AG09319 (cell line): Measurements from ENCODE around the gene FAM200C.

Experiments used
- DNase-seq: peaks from one replicate; pipeline ENCODE4 v3.0.0-alpha.2; 2010; ENCODE audit warnings: low read depth; ENCODE audit errors: extremely low read depth
- TF ChIP-seq, protein P1 (sequence below): IDR thresholded peaks from 2 replicates; pipeline ENCODE4 v1.5.1; 2011; ENCODE audit warnings: low read depth, mild to moderate bottlenecking, inconsistent platforms, low read length, moderate library complexity

Gene FAM200C

DNA sequence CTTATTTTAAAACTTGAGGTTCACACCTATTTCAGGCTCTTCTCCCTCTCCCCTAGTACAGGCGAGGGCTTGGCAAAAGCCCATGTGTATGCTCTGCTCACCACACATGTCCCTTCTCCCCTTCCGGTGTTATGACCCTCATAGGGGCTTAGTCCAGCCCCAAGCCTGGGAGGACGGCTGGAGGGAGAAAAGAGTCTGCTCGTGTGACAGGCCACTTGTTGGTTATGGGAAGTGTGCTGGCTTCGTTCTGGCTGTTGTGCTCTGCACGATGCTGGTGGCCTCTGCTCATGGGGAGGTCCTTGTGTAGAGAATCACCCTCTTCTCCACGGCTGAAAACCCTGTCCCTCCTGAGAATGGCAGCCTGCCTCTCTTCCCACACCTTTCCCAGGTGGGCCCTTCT lies 32.9 kb upstream of the FAM200C start:
- TF ChIP-seq, protein P1, sequence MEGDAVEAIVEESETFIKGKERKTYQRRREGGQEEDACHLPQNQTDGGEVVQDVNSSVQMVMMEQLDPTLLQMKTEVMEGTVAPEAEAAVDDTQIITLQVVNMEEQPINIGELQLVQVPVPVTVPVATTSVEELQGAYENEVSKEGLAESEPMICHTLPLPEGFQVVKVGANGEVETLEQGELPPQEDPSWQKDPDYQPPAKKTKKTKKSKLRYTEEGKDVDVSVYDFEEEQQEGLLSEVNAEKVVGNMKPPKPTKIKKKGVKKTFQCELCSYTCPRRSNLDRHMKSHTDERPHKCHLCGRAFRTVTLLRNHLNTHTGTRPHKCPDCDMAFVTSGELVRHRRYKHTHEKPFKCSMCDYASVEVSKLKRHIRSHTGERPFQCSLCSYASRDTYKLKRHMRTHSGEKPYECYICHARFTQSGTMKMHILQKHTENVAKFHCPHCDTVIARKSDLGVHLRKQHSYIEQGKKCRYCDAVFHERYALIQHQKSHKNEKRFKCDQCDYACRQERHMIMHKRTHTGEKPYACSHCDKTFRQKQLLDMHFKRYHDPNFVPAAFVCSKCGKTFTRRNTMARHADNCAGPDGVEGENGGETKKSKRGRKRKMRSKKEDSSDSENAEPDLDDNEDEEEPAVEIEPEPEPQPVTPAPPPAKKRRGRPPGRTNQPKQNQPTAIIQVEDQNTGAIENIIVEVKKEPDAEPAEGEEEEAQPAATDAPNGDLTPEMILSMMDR, result no peak

DNA sequence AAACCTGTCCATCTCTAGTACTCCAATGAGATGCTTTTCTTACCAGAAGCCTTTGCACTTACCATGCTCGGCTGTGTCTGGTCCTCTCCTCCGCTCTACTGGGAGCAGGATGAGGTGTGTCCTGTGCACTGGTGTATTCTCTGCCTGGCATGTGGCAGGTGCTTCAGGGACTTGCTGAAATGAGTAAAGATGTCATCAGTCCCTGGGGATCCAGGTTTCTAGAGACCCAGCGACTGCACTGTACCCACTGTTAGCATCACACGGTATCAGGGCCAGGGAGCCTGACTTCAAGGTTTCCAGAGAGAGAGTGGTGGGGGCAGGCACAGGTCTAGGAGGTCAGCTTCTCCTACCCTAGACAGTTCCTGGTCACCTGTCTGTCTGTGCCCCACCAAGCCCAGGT lies 32.3 kb upstream of the FAM200C start:
- no peak for DNase-seq
- TF ChIP-seq, protein P1, result no peak

More for the DNA sequence above, 32.9 kb upstream of the FAM200C start:
- DNase-seq, result no peak

DNA sequence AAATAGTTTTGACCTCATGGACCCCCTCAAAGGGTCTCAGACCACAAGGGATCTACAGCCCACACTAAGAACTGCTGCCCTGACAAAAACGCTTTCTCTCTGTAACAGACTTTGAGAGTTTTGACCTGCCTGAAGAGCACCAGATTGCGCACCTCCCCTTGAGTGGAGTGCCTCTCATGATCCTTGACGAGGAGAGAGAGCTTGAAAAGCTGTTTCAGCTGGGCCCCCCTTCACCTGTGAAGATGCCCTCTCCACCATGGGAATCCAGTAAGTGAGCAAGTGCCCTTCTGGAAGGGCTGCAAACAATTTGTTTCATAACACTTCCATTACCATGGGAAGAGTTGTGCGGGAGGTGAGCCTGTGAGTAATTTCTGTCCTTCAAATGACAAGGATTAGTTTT lies 27.8 kb upstream of the FAM200C start:
- no peak for DNase-seq
- TF ChIP-seq, protein P1, result no peak

DNA sequence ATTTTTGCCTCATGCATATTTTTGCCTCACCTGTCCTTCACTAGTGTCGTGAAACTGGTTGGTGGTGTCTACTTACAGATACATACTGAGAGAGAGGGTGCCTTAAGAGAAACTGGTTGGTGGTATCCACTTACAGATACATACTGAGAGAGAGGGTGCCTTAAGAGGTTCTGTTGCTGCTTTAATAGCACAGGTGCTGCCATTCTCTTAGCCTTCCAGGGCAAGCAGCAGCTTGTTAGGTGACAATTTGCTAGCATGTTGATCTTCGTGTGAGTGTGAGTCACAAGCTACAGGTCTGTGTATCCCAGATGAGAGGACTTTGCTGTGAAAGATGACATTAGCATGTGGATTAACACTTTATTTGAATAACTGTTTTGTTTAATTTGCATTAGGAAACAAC lies 23.2 kb upstream of the FAM200C start:
- TF ChIP-seq, protein P1, result no peak
- DNase-seq, result no peak

DNA sequence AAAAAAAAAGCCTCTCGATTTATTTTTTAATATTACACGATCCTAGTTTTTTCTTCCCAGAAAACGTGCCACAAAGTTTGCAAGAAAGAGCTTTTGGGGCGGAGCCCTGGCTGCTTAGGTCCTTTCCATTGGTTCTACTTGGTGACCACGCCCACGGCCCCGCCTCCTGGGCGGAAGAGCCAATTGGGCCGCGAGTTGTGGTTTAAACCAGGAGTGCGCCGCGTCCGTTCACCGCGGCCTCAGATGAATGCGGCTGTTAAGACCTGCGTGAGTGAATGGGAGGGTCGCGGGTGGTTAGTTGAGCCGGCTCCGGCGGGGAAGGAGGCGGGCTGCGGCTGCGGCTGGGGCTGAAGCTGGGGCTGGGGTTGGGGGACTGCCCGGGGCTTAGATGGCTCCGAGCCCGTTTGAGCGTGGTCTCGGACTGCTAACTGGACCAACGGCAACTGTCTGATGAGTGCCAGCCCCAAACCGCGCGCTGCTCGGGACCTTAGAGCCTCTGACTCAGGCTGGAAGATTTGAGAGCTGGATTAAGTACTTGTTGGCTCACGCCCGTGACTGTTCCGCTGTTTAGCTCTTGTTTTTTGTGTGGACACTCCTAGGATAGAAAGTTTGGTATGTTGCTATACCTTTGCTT lies 21.9 kb upstream of the FAM200C start, which contains the start of gene PTTG1:
PTTG1 (plus strand) TSS at position 231 of the 634 bp plus-strand sequence. CDS start 458 bp downstream, outside the sequence.
- TF ChIP-seq, protein P1, result no peak
- DNase-seq, result peak; percentile 81

DNA sequence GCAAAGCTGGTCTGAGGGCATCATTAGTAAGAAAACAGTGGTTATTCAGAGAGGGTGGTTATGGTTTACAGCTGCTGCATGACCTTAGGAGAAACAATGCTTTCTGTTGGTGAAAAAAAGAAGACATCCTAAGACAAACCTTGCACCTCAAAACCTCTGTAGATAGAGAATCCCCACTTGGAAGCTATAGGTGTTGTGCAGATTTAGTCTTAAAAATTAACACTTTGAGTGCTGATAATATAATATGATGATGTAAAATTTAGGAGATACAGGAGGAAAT lies 20.4 kb upstream of the FAM200C start:
- DNase-seq, result no peak
- TF ChIP-seq, protein P1, result no peak

DNA sequence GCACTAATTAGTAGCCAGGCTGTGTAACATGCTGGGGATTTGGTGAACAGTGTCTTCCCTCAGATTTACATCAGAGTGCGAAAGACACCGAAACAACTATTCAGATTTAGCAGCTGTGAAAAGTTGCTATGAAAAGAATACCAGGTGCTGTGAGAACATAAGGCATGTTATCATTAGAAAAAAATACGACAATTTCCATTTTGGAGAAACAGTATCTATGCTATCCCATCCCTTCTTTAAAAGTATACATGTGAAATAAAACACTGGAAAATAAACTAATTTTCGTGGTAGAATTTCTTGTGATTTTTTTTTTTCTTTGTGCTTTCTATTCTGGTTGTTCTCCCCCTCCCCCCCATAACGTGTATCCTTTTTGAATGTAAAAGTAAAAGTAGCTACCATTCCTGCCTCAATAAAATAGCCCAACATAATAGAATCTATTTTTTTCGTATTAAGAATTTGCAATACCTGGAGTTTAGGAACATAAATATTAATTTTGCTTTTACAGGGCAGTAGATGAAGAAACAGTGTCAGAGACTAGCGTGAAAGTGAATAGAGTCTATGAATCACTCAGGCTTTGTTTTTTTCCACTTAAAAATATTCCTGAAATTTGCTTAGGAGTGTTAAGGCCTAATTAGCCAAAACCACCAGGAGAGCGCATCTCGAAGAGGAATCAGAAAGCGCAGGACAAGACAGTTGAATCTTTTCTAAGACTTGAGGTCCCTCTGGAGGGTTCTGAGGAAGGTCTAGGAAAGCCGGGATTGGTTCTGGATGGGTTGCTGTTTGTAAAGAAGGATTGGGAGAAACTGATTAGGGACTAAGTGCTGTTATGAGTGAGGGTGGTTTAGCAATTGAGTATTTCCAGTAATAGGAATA lies 19.8 kb upstream of the FAM200C start:
- no peak for DNase-seq

More for the DNA sequence above, 19.8 kb upstream of the FAM200C start:
- TF ChIP-seq, protein P1, result no peak
